ENCODE results near the gene S100G.

The S100G gene

DNA sequence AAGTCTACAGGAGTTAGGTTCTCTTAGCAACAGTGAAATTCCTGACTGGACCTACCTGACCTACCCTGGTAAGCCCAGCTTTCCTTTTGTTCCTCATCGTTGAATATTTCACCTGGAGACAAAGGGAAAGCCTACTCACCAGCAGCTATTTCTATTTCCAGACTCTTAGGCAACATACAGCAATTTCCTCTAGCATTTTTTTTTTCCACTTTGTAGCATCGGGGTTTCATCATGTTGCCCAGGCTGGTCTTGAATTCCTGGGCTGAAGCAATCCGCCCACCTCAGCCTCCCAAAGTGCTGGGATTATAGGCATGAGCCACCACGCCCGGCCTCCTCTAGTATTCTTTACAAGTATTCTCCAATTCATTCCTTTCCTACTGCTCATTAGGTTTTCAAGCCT lies 6.8 kb upstream of the S100G start:
- H3K27ac ChIP-seq = no peak overlapping the region
- H3K4me3 ChIP-seq = no peak overlapping the region

DNA sequence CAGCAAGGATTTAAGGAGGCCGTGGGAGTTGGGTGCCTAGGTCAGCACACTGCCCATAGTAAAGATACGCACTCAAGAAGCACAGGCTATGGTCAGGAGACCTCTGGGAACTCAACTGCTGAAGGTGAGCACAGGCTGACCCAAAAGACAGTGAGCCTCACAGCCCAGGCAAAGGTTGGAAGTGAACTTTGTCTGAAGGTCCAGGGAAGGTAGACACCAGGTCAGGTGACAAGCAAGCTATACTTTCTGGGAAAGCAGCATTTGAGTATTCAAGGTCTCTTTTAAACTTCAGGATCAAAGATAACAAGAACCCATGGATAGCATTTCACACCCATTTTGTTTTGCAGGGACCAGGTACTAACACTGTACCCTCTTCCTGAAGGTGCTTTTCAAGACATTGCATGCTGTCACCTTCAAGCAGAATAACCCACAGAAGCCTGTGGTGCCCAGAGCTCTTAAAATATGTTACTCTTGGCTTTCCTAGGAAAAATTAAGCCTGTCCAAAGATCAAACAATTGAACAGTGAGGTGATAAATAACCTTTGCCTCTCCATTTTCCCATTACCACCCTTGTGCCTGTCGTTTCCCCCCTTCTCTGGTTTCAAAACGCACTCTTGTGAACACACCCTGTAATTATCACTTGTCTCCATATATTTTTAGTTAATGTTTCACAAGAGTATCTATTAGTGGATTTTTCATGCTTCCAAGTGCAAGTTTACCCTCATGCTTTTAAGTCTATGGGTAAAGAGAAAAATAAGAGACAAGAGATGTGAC lies 3.4 kb upstream of the S100G start:
- no peak overlapping the region for H3K27ac ChIP-seq
- H3K4me3 ChIP-seq = no peak overlapping the region

DNA sequence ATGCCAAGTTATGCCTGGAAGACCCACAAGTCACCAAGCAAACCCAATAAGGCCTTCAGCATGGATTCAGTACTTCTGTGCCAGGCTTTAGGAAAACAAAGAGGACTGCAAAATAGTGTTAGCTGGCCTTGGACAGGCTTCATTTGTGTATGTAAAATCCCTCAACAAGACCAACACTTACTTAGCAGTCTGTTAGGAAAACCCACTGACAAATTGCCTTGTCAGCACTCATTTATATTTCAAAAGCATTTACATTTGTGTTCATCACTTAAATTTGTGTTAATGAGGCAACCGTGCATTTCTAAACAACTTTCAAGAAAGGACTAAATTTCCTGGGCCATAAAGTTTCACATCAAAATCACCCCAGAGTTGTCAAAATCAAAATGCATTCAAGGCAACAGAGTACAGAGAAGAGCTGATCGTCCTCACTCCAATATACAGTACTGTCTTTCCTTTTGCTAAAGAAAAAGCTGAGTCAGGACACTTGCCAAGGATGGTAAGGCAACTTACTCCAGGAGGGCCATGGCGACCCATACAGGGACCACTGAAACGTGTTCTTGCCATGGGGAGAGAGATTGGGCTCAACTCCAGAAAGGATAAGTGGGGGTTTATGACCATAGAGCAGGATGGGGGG lies 1.6 kb downstream of the S100G start:
- Histone ChIP-seq H3K4me3 (no peak overlapping the region), H3K27ac (no peak overlapping the region)

DNA sequence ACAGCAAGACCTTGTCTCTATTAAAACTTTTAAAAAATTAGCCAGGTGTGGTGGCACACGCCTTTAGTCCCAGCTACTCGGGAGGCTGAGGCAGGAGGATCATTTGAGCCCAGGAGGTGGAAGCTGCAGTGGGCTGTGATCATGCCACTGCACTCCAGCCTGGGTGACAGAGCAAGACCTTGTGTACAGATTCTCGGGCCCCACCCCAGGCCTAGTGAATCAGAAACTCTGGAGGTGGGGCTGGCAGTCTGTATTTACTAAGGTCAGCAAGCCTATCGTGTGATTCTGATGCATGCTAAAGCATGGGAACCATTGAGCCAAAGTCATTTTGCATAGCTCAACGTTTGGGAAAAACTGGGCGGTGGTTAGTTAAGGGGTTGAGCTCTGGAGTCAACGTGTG lies 3.5 kb downstream of the S100G start:
- H3K27ac ChIP-seq = no peak overlapping the region
- H3K4me3 ChIP-seq = no peak overlapping the region

DNA sequence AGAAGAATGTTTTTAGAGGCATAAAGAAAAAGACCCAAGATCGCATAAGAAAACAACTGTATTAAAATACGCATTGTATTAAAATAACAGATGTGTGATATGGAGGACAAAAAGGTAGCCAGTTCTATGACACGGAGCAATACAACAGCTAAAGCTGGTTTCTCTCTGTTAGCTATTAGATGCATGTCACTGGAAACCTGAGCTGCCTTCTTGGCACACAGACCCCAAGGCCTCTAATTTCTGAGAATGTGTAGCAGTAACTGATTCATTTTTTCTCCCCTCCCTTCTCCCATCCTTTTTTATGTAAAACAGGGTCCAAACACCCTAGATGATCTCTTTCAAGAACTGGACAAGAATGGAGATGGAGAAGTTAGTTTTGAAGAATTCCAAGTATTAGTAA lies 4.1 kb downstream of the S100G start:
- no peak overlapping the region for H3K27ac ChIP-seq
- no peak overlapping the region for H3K4me3 ChIP-seq

DNA sequence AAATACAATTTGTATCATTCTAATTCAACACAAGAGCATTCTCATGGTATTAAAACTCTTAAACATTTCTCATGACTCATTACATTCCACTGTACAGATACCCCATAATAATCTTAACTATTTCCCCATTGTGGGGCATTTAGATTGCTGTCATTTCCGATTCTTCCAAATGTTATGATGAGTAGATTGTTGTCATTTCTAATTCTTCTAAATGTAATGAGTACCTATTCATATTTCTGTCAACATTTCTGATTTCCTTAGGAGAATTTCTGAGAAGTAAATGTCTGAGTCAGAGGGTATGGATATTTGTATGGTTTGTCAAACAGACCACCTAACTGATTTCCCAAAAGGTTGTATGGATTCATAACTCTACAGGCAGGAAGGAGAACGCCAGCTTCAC lies 8.3 kb downstream of the S100G start:
- Histone ChIP-seq H3K4me3 (no peak overlapping the region), H3K27ac (no peak overlapping the region)

DNA sequence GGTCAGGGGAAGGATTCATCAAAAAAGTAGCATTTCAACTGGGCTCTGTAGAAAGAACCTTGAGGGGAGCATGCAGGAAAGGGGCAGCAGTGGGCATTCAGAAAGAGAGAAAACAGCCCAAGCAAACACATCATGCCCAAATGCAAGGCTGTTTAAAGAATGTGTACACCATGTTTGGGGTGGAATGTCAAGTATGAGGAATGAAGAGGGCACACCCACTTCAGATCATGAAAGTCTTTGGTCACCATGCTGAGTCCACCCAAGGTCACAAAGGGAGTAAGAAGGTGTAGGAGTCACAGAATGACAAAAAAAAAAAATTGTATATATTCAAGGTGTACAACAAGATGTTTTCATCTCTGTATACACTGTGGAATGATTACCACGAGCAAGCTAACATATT lies 9.4 kb downstream of the S100G start:
- no peak overlapping the region for H3K27ac ChIP-seq
- no peak overlapping the region for H3K4me3 ChIP-seq

DNA sequence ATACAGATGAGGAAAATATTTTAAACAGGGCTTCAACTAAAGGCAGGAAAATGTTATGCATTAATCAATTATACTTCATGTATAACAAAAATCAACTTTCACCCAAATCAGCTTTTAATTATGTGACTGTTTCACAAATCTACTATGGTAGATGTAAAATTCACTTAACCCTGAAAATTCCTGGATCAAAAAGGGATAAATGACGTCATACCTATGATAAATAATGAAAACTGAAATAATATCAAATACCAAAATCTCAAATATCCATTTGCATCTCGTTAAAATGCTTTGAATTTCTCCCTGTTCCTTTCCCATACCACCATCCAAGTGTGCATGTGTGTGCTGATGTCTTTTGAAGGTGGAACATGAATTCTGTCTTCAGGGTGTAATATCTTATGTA lies 11.5 kb downstream of the S100G start:
- Histone ChIP-seq H3K4me3 (no peak overlapping the region), H3K27ac (no peak overlapping the region)

DNA sequence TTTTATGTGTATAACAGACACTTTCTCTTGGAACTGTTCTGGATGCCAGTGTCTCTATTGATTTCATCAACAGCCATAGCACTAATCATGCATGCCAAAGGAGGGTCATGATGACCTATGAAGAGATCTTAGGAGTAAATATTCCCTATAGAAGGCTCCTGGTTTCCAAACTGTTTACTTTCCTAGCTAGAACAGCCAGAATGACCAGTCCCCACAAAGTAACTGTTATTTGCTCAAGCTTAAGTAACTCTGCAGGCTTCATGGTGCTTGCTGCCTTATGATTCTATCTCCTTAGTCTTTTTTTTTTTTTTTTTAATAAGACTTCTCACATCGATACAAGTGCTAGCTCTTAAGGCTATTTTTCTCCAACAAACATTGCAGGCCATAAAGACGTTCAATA lies 12.4 kb downstream of the S100G start:
- Histone ChIP-seq H3K27ac (no peak overlapping the region), H3K4me3 (no peak overlapping the region)

DNA sequence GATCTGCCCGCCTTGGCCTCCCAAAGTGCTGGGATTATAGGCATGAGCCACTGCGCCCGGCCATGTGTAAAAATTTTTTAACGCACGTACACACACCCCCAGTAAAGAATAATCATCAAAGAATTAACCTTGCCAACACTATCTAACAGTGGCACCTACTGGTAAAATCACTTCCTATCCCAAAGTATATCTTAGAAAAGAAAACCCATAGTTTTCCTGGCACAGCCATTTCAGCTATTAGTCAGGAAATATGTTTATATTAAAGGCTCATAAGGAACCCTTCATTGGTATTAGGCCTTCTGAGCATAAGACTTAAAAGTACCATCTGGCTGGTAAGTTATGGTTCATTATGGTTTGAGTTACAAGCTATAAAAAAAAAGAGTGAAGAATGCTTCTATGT lies 14.1 kb downstream of the S100G start:
- no peak overlapping the region for H3K4me3 ChIP-seq
- no peak overlapping the region for H3K27ac ChIP-seq

DNA sequence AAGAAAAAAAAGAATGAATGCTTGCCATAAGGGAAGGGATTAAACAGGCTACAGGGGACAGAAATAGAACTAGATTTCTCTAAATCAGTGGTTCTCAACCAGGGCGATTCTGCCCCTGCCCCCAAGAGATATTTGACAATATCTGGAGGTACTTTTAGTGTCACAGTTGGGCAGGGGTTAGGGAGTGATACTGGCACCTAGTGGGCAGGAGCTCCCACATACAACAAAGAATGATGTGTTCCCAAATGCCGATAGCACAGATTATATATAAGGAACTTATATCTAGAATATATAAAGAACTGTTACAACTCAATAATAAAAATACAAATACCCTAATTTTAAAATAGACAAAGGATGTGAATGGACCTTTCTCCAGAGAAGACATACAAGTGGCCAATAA lies 14.7 kb downstream of the S100G start:
- no peak overlapping the region for H3K4me3 ChIP-seq
- no peak overlapping the region for H3K27ac ChIP-seq

DNA sequence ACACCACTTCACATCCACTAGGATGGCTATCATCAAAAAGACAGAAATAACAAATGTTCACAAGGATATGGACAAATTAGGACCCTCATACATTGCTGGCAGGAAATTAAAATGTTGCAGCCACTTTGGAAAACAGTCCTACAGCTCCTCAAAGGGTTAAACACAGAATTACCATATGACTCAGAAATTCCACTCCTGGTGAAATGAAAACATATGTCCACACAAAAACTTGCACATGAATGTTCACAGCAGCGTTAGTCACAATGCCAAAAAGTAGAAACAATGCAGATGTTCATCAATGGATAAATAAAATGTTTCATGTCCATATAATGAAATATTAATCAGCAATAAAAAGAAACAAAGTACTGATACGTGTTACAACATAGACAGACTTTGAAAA lies 15.1 kb downstream of the S100G start:
- Histone ChIP-seq H3K27ac (no peak overlapping the region), H3K4me3 (no peak overlapping the region)

DNA sequence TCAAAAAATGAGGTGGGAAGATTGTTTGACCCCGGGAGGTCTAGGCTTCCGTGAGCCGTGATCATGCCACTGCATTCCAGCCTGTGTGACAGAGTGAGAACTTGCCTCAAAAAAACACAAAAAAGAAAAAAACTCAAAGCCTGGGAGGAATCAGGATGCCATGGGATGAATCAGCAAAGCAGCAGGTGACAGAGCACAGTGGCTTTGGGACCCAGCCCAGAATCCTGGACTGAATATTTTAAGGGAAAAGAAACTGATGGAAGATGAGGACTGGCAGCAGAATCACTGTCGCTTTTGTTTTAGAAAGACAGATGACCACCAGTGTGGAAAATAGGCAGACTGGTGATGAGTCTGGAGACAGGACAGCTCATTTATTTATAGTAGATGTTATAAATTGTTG lies 16.6 kb downstream of the S100G start:
- Histone ChIP-seq H3K4me3 (no peak overlapping the region), H3K27ac (no peak overlapping the region)

DNA sequence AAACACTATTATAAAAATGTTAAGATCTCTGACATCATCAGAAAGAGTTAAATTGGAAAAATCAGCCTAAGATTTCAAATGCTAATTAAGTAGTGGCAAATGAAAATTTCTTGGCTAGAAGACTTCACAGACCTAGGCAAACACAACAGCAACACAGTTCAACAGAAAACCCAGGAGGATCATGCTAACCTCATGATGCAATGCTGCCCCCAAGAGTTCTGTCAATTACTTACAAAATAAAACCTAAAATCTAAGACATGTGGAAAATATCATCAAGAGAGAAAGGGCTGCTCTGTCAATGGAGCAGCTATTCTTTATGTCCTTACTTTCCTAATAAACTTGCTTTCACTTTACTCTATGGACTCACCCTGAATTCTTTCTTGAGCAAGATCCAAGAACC lies 21.0 kb downstream of the S100G start:
- no peak overlapping the region for H3K27ac ChIP-seq
- no peak overlapping the region for H3K4me3 ChIP-seq

DNA sequence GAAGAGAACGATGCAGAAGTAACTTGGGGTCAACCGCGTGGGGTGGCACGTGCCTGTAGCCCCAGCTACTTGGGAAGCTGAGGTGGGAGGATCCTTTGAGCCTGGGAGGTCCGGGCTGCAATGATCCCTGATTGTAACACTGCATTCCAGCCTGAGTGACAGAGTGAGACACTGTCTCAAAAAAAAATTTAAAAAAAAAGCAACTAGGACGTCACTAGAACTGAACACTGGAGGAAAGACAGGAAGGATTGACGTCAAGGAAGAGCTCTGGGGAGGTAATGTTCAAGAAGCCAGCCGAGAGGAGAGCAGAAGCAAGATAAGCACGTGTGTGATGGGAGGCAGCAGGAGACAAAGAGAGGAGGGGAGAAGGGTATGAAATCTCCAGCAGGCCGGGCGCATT lies 28.7 kb downstream of the S100G start:
- Histone ChIP-seq H3K4me3 (no peak overlapping the region), H3K27ac (no peak overlapping the region)

DNA sequence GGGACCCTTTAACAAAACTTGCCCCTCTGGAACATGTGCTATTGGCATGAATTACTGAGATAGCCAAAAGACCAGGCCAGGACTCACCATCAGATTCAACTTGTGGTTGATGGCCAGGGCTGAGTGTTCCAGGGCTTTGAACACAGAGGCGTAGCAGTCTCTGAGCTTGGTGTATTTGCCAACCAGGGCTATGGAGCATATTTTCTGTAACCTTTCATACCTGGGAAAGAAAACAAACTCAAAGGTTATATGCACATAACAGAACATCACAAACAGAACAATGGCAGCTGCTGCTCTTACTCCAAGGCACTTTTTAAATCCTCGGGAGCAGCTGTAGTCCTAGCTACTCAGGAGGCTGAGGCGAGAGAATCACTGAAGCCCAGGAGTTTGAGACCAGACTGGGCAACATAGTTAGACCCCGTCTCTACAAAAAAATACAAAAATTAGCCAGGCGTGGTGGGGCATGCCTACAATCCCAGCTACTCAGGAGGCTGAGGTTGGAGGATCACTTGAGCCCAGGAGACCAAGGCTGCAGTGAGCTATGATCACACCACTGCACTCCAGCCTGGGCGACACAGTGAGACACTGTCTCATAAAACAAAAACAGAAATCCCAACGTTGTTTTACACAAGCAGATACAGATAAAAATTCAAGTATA lies 33.2 kb downstream of the S100G start:
- H3K4me3 ChIP-seq = no peak overlapping the region
- H3K27ac ChIP-seq = no peak overlapping the region

DNA sequence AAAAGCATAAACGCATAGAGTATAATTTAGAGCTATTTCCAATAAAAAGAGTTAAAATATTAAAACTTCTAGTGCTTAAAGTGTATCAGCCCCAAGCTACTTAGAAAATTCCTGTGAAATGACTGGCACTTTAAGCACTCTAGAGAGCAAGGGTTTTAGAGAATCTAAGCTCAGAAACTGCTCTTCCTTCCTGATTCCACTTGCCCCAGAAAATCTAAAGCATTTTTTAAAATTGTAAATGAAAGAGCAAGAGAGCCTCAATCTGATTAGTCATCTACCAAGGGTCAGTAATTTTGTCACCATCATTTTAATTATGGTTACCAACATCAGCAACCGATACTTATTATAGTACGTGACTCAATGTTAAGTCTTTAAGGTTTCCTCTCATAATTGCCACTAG lies 37.6 kb downstream of the S100G start:
- Histone ChIP-seq H3K27ac (no peak overlapping the region), H3K4me3 (no peak overlapping the region)

DNA sequence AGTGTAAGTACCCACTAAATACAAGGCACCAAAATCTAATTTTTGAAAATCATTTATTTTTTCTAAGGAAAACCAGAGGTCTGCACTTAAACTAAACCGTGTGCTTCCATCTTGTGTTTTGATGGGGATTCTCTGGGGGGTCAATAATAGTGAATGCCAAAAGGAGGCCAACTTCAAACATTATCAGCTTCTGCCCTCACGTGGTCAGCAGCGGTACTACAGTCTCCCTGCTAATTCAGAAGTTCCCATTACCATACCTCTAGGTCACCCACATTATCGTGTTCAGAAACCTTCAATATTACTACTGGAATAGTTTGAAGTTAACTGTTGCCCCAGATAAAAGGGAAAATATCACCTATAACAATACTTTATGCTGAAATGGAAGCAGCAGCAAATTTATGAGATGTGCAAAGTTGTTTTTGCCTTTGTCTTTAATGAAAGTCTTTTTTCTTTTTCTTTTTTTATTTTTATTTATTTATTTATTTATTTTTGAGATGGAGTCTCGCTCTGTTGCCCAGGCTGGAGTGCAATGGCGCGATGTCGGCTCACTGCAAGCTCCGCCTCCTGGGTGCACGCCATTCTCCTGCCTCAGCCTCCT lies 45.2 kb downstream of the S100G start:
- Histone ChIP-seq H3K4me3 (no peak overlapping the region), H3K27ac (no peak overlapping the region)

DNA sequence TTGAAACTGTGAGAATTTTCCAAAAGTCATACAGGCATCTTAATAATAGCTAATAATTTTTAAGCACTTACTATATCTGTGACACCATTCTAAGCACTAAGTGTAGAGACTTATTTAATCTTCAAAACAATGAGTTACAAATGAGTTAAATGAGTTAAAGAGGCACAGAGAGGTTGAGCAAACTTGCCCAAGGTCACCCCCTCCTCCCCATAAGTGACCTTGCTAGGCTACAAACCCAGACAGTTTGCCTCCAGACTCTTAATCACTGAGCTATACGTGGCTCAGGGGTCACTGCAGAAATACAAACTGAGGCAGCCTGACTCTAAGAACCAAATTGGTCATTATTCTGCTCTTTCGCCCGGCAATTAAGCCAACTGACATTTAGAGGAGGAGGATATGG lies 47.0 kb downstream of the S100G start:
- H3K27ac ChIP-seq = no peak overlapping the region
- H3K4me3 ChIP-seq = no peak overlapping the region

DNA sequence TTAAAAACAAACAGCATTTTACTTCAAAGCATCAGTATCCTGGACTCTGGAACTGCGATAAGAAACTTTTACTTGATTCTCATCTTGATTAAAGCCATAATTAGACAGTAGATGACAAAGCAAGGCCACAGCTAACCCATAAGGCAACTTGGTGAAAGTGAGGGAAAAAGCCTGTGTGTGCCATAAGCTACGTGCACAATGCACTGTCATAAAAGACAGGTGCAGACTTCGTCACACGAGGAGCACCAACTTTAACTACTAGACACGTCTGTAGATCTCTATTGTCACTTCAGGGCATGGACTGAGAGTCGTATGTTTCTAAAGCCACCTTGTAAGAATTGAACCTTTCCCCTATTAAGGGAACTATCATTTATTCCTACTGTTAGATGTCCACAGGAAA lies 49.4 kb downstream of the S100G start:
- Histone ChIP-seq H3K27ac (no peak overlapping the region), H3K4me3 (no peak overlapping the region)

DNA sequence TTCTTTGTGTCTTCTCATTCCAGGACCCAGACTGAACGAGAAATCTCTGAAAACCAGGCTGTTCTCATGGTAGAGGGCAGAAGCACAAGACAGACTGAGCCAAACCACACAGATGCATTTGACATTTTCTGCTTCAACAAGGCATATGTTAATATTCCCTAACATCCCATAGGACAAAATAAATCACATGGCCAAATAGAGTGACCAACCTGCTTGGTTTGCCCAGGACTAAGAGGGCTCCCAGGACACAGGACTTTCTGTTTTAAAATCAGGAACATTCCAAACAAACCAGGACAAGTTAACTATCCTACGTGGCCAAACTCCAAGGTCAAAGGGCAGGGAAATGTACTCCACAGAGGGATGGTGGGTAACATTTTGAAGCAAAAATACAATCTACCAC lies 50.8 kb downstream of the S100G start:
- Histone ChIP-seq H3K4me3 (no peak overlapping the region), H3K27ac (no peak overlapping the region)
